ENCODE data around the gene HOXA6.

Gene HOXA6

DNA sequence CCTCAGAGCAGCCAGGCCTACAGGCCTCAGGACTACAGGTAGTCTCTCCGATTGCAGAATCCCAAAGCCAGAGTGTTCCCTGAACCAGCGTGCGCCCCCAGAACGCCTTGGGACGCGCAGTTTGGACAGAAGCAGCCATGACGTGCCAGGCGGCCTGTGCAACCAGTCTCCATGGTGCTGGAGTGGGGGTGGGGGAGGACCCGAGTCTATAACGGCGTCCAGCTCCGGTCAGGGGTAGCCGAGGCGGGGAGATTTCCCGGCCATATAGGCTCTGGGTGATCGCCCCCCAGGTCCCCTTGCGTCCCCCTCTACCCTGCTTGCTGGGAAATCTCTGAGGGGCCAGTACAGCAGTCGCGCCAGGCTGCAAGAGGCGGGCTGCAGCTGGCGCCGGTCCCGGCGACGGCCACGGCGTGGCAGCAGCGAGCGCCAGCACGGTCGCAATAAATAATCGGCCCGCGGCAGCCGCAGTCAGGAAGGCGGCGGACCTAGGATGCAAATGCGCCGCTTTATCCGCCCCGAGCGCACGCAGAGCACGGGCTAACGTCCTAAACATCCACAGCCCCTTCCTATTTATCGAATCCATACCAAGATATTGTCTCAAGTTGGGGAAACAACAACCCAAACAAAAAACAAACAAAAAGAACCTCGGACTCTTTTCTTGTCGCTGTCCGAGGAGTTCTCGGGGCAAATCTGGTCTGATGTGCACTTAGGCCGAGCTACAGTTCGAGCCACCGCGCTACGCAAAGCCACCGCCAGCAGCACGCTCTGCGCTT lies 3.2 kb upstream of the HOXA6 start:
- TF ChIP-seq TAF1 (IDR thresholded peaks at IDR 0.05; ENCODE audit: borderline replicate concordance, low read depth, low read length) (no peak), POLR2AphosphoS5 (IDR thresholded peaks at IDR 0.05; ENCODE audit: low read depth, low read length) (no peak), POLR2A (IDR thresholded peaks at IDR 0.05; ENCODE audit: low read depth, low read length) (no peak)
- FAIRE-seq, result peak; percentile 60
- DNase-seq (ENCODE audit: insufficient read length), result peak; percentile 82

DNA sequence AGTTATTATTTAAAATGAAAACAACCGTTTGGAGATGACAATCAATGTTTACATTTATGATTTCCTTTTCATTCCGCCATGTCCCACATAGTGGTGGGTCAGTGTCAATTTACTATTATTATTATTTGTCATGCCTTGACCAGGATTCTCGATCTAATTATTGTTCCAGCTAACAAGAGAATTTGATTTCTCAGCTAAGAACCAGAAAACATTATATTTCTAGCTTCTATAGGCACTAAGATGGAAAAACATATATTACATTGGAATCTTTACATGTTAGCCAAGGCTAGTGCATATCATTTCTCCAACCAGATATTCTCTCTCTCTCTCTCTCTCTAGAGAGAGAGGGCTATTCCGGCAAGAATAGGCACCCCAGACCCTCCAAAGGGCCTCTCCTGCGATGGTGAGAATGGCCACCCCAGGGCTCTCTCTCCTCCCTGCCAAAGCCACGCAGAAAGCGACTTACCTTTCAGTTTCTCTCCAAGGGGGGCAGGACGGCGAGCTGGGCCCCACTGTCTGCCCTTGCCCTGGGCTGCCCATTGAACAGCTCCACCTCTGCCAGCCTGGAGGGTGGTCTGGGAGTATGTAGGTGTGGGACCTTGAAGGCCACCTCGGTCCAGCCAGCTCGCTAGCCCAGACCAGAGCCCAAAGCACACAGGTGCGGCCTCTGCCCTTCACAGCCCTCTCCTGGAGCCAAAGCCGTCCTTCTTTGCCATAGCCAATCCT lies 2.4 kb upstream of the HOXA6 start:
- TF ChIP-seq POLR2A (IDR thresholded peaks at IDR 0.05; ENCODE audit: low read depth, low read length) (no peak), TAF1 (IDR thresholded peaks at IDR 0.05; ENCODE audit: borderline replicate concordance, low read depth, low read length) (no peak), POLR2AphosphoS5 (IDR thresholded peaks at IDR 0.05; ENCODE audit: low read depth, low read length) (no peak)
- no peak for DNase-seq (ENCODE audit: insufficient read length)
- FAIRE-seq, result no peak

DNA sequence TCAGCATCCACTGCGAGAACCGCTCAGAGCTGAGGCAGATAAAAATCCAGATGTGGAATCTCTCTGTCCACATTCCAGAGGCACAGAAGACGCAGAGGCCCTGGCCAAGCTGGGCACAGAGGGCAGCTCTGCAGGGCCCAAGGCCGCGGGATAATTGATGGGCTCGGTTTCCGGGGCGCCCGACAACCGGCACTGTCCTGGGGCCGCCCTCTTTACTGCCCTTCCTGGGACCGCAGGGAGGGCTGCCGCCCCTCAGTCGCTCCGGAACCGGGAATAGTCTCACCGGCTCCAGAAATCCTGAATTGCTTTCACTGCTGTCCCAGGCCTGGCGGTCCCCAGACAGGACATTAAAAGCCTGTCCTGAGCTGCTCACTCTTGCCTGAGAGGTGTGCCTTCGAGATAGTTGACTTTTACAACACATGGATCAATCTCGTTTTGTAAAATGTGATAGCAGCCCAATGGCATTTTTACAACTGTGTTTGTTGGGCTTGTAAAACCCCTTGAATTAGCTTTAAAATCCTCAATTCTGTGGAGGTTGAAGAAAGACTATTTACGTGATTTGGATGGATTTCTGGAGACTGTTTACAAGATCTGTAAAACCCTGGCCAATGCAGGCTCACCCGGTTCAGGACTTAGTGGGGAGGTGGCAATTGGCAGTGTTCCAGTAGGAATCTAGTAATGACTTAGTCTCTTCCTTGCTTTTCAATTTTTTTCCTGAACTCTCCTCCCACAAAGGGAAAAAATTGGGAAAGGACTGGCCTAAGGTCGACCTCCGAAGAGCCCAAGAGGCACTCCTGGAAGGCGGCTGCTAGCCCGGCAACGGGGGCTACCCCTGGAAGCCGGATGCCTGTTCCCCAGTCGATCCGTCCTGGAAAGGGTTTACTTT lies 1.4 kb upstream of the HOXA6 start:
- DNase-seq (ENCODE audit: insufficient read length) (no peak), FAIRE-seq (no peak)
- TF ChIP-seq TAF1 (IDR thresholded peaks at IDR 0.05; ENCODE audit: borderline replicate concordance, low read depth, low read length), result no peak
- TF ChIP-seq POLR2AphosphoS5 (IDR thresholded peaks at IDR 0.05; ENCODE audit: low read depth, low read length), result no peak

DNA sequence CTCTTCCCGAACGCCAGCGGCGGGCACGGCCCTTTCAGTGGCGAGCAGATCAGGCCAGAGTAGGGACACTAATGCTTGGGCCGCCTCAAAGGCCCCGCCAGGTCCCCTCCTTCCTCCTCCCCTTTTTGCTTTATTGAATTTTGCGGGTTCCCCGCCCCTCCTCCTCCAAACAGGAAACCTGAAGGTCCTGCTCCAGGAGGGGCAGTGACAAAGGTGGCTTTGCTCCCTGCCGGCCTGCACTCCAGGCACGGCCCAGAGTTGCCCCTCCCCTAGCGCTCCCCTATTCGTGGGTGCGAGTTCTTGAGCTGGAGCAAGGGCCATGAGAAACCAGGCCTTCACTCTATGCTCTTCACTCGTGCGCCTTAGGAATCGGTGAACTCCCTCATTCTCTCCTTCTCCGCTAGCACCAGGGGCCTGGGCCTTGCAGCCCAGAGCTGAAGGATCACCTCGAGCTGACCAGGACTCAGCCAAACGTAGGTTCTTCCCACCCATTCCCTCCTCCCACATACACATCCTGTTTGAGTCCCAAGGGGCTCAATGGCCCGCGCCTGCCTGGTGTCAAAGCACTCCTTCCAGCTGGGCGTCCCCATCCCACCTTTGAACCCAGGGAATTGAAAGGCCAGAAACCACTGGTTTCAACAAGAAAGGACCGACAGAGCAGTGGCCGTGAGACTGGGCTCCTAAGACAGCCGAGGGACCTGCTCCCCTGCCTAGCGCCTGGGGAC lies 619 bp upstream of the HOXA6 start:
- FAIRE-seq (no peak), DNase-seq (ENCODE audit: insufficient read length) (no peak)
- TF ChIP-seq TAF1 (IDR thresholded peaks at IDR 0.05; ENCODE audit: borderline replicate concordance, low read depth, low read length) (no peak), POLR2A (IDR thresholded peaks at IDR 0.05; ENCODE audit: low read depth, low read length) (no peak), POLR2AphosphoS5 (IDR thresholded peaks at IDR 0.05; ENCODE audit: low read depth, low read length) (no peak)

DNA sequence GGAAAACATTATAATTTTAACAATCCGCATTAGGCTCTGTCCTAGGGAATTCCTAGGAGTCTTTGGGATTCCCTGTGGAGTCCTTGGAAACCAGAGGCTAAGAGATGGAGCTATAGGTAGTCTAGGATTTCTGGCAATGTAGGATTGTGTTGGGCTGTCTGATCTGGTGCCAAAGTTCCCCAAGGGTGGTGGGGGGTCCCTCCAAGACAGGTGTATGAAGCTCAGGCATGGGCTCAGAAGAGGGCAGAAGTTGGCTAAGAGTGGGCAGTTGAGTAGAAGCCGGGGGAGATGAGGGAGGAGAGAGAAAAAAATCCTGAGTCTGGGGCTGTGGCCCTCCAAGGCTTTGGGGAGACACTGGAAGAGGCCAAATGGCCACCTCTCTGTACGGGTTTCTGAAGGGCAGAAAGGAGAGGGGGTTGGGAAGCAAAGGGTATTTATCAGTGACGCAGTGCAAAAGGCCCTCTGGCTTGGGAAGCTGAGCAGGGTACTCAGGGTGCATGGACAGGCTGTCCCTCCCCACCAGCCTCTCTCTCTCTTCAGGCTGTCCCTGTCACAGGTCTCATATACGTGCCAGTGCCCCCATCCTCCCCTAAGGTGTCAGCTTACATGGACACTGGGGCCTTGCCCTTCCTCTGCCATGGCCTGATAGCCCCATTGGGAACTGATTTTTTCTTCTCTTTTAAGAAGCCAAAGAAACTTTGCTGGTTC lies 929 bp downstream of the HOXA6 start:
- FAIRE-seq, result no peak
- no peak for DNase-seq (ENCODE audit: insufficient read length)
- TF ChIP-seq POLR2AphosphoS5 (IDR thresholded peaks at IDR 0.05; ENCODE audit: low read depth, low read length) (no peak), POLR2A (IDR thresholded peaks at IDR 0.05; ENCODE audit: low read depth, low read length) (no peak)

DNA sequence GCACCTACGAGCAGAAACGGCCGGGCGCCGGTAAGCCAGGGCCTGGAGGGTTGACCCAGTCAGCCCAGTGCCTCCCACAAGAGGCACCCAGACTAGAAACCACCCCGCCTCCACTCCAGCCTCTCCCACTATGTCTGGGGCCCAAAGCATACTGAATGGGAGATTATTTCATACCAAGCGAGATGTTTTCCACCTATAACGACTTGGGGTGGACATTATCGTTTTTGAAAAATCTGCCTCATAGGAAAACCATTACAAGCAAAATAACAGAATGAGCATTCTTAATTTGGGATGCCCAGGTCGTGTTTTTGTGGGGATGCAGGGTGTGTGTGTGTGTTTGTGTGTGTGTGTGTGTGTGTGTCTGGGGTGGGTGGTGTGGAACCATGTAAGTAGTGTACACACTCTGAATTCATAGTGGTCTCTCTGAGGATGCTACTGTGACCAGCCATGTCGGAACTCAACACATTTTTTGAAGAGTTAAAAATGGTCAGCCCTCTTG lies 1.6 kb downstream of the HOXA6 start:
- DNase-seq (ENCODE audit: insufficient read length), result no peak
- FAIRE-seq, result no peak
- TF ChIP-seq POLR2AphosphoS5 (IDR thresholded peaks at IDR 0.05; ENCODE audit: low read depth, low read length), result no peak

DNA sequence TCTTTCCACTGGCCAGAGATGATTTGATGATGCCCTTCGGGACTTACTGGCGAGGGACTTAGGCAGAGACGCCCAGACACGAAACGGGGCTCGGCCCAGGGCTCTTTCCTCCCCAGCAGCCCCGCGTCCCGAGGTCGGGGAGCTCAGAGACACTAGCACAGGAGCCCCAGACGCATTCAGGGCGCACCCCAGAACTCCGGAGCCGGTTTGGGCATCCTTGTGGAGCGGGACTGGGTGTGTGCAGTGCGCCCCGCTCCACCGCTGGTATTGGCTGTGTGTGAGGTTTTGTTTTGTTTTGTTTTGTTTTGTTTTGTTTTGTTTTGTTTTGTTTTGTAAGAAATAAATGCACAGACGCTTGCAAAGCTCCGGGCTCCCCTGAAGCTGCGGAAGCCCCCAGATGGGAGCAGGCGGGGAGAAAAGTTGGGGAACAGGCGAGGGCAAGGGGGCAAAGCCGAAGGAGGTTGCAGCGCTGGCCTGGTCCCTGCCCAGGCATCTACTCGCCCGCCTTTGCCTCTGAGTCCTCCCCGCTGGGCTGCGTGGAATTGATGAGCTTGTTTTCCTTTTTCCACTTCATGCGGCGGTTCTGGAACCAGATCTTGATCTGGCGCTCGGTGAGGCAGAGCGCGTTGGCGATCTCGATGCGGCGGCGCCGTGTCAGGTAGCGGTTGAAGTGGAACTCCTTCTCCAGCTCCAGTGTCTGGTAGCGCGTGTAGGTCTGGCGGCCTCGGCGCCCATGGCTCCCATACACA lies 2.2 kb downstream of the HOXA6 start:
- no peak for TF ChIP-seq POLR2A (IDR thresholded peaks at IDR 0.05; ENCODE audit: low read depth, low read length)
- no peak for TF ChIP-seq TAF1 (IDR thresholded peaks at IDR 0.05; ENCODE audit: borderline replicate concordance, low read depth, low read length)
- no peak for TF ChIP-seq POLR2AphosphoS5 (IDR thresholded peaks at IDR 0.05; ENCODE audit: low read depth, low read length)
- no peak for DNase-seq (ENCODE audit: insufficient read length)
- FAIRE-seq, result no peak

DNA sequence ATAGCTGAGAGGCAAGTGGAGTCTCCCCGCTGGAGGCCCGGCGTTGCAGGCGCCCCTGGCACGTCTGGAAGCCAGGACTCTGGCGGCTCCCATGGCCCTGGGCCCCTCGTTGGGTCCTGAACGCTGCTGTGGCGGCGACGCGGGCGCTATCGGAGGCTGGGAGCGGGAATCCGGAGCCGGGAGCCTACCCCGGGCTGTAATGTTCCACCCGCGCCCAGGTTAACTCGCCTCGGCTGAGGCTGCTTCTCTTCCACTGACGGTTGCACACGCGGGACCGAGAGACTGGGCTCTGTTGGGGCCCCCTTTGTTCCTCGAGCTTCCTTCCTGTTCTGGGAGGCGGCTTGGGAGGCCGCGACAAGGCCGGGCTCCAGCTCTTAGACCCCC lies 2.8 kb downstream of the HOXA6 start:
- FAIRE-seq, result no peak
- DNase-seq (ENCODE audit: insufficient read length), result no peak
- no peak for TF ChIP-seq POLR2AphosphoS5 (IDR thresholded peaks at IDR 0.05; ENCODE audit: low read depth, low read length)

DNA sequence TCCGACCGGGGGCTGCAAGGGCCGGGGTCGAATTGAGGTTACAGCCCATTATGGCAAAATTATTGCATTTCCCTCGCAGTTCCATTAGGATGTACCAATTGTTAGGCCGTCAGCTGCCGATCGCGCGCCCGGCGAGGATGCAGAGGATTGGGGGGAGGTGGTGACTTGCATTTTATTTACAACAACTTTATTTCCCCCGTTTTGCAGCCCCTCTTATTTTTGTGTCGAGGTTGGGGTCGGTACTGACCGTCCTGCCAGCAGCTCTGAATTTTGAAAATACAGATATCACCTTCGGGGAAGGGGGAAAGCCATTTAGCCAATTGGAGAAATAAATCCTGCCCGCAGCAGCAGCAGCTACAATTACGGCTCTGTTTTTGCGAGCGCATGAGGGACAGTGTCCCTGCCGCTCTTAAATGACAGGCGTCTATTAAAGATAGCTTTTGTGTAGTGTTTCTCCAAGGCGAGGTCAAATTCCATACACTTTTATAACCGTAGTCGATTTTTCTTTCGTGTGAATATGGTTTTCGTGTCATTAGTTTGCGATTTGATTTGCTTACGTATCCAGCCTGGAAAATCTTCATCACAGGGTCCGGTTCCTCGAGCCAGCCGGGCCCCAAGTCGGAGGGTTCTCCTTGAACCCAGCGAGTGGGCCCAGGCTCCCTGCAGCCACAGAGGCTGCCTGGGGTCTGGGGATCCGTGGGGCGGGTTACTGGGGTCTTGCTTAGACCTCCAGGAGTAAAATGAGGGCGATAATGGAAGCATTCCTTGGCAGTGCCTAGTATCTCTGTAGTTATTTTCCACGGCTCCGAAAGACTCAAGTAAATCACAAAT lies 3.4 kb downstream of the HOXA6 start:
- FAIRE-seq (no peak), DNase-seq (ENCODE audit: insufficient read length) (no peak)
- TF ChIP-seq POLR2AphosphoS5 (IDR thresholded peaks at IDR 0.05; ENCODE audit: low read depth, low read length) (no peak), POLR2A (IDR thresholded peaks at IDR 0.05; ENCODE audit: low read depth, low read length) (no peak), TAF1 (IDR thresholded peaks at IDR 0.05; ENCODE audit: borderline replicate concordance, low read depth, low read length) (no peak)

Data from GM12892 (cell line).